GM12878 (cell line): ENCODE data around the gene SCAI. TPM values are rescaled to one million over a fixed set of nuclear protein-coding genes. Genes with fewer than 3 reads are reported as not detected.

Experiments
- ATF7 ChIP-seq: fragments of 450-650 bp; IDR thresholded peaks from 2 replicates; pipeline ENCODE4 v1.6.1; 2016; ENCODE audit warnings: low read depth, mild to moderate bottlenecking
- EGR1 ChIP-seq, 2 experiments: IDR thresholded peaks; 1 replicate in 1 of 2; 2 replicates in 1 of 2; pipeline ENCODE4 v1.6.1; 2011 to 2012; ENCODE audit warnings: low read depth in 2 of 2, low read length in 2 of 2, borderline replicate concordance in 1 of 2, mild to moderate bottlenecking in 1 of 2, moderate library complexity in 1 of 2
- HDGF ChIP-seq: fragments of 450-650 bp; IDR thresholded peaks from 2 replicates; pipeline ENCODE4 v1.6.1; 2016; ENCODE audit warnings: antibody characterized with exemption
- IKZF1 ChIP-seq: fragments of 450-650 bp; conservative IDR thresholded peaks from 2 replicates; pipeline ENCODE4 v1.6.1; 2017; ENCODE audit warnings: antibody characterized with exemption, mild to moderate bottlenecking
- MXI1 ChIP-seq: fragments of 150-350 bp; IDR thresholded peaks from 2 replicates; pipeline ENCODE4 v1.6.1; 2011; ENCODE audit warnings: low read depth, mild to moderate bottlenecking, inconsistent platforms, low read length, improper control_type of control experiment
- NBN ChIP-seq: fragments of 450-650 bp; IDR thresholded peaks from 2 replicates; pipeline ENCODE4 v1.6.1; 2016
- NRF1 ChIP-seq: conservative IDR thresholded peaks from 2 replicates; pipeline ENCODE4 v1.6.1; 2011; ENCODE audit warnings: mild to moderate bottlenecking, low read depth, low read length, improper control_type of control experiment
- POLR2A ChIP-seq: IDR thresholded peaks from 2 replicates; pipeline ENCODE4 v1.6.1; 2011; ENCODE audit warnings: low read depth, mild to moderate bottlenecking, low read length
- RAD51 ChIP-seq: fragments of 450-650 bp; IDR thresholded peaks from 2 replicates; pipeline ENCODE4 v1.6.1; 2016; ENCODE audit warnings: moderate library complexity, mild to moderate bottlenecking, inconsistent platforms
- RUNX3 ChIP-seq: IDR thresholded peaks from 2 replicates; pipeline ENCODE4 v1.6.1; 2012; ENCODE audit warnings: low read length, inconsistent platforms
- SP1 ChIP-seq: IDR thresholded peaks from one replicate; pipeline ENCODE4 v1.6.1; 2011; ENCODE audit warnings: low read depth, low read length
- SPI1 ChIP-seq: IDR thresholded peaks from 2 replicates; pipeline ENCODE4 v1.6.1; 2011; ENCODE audit warnings: low read depth, mild to moderate bottlenecking, low read length, moderate library complexity, borderline replicate concordance; ENCODE audit not compliant: insufficient read depth
- ZBTB11 ChIP-seq: fragments of 450-650 bp; formaldehyde crosslinking; IDR thresholded peaks from 2 replicates; pipeline ENCODE4 v1.5.0; 2022; ENCODE audit warnings: mild to moderate bottlenecking, missing genetic modification characterization
- ZNF217 ChIP-seq: fragments of 450-650 bp; IDR thresholded peaks from 2 replicates; pipeline ENCODE4 v1.6.1; 2017; ENCODE audit warnings: antibody characterized with exemption, mild to moderate bottlenecking
- ZNF24 ChIP-seq: fragments of 450-650 bp; IDR thresholded peaks from 2 replicates; pipeline ENCODE4 v1.6.1; 2017; ENCODE audit warnings: antibody characterized with exemption, mild to moderate bottlenecking
- polyA plus RNA-seq, 11 experiments: library from polyadenylated mRNA; depleted of rRNA in 4 of 11; unstranded in 6 of 11; stranded (reverse) in 5 of 11; fragments of >200 nt; fragmentation: Nextera tagmentation in 4 of 11; fragmentation: Illumina TruSeq in 1 of 11; extraction: Ambion mirVana in 4 of 11; extraction: Trizol in 1 of 11; gene quantifications; 1 replicate in 1 of 11; 2 replicates in 10 of 11; pipeline versions ENCODE4 v1.2.1 to v1.2.3, GENCODE V29; 2011 to 2016; ENCODE audit warnings: inconsistent platforms in 2 of 11, missing spikeins in 2 of 11, low read depth in 1 of 11
- total RNA-seq, 4 experiments: library from RNA; depleted of rRNA in 3 of 4; stranded (reverse); fragments of >200 nt in 3 of 4; fragmentation: Illumina TruSeq in 1 of 4; extraction: Trizol in 1 of 4; gene quantifications; 2 replicates each; pipeline versions ENCODE4 v1.2.1 to v1.2.3, GENCODE V29; 2013 to 2021
- TF ChIP-seq, protein P1 (sequence below): fragments of 150-350 bp; IDR thresholded peaks from 2 replicates; pipeline ENCODE4 v1.6.1; 2016; ENCODE audit warnings: low read depth, low read length
- TF ChIP-seq, protein P2 (sequence below): fragments of 450-650 bp; IDR thresholded peaks from 2 replicates; pipeline ENCODE4 v1.6.1; 2016; ENCODE audit warnings: mild to moderate bottlenecking
- TF ChIP-seq, protein P3 (sequence below): IDR thresholded peaks from 2 replicates; pipeline ENCODE4 v1.6.1; 2011; ENCODE audit warnings: borderline replicate concordance, low read depth, mild to moderate bottlenecking, moderate library complexity, mixed read lengths, low read length; ENCODE audit not compliant: insufficient read depth; ENCODE audit errors: extremely low read length

The SCAI gene
- total and polyA plus RNA-seq, 10 of the 15 experiments (the other 5 are each of a cell fraction or from before 2014, with no cell fraction given) = 0.52 to 8.8 (median 5.1) TPM

GRCh38 chr9:125126019-125126746 lies 17.1 kb downstream of the SCAI start (continued):
- TF ChIP-seq, protein P1, sequence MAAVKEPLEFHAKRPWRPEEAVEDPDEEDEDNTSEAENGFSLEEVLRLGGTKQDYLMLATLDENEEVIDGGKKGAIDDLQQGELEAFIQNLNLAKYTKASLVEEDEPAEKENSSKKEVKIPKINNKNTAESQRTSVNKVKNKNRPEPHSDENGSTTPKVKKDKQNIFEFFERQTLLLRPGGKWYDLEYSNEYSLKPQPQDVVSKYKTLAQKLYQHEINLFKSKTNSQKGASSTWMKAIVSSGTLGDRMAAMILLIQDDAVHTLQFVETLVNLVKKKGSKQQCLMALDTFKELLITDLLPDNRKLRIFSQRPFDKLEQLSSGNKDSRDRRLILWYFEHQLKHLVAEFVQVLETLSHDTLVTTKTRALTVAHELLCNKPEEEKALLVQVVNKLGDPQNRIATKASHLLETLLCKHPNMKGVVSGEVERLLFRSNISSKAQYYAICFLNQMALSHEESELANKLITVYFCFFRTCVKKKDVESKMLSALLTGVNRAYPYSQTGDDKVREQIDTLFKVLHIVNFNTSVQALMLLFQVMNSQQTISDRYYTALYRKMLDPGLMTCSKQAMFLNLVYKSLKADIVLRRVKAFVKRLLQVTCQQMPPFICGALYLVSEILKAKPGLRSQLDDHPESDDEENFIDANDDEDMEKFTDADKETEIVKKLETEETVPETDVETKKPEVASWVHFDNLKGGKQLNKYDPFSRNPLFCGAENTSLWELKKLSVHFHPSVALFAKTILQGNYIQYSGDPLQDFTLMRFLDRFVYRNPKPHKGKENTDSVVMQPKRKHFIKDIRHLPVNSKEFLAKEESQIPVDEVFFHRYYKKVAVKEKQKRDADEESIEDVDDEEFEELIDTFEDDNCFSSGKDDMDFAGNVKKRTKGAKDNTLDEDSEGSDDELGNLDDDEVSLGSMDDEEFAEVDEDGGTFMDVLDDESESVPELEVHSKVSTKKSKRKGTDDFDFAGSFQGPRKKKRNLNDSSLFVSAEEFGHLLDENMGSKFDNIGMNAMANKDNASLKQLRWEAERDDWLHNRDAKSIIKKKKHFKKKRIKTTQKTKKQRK = no peak
- TF ChIP-seq MXI1 = peak; percentile 32; the same call in 1 of the 2 replicates
- peak; percentile 16 for TF ChIP-seq SP1
- TF ChIP-seq RAD51 = peak; percentile 76
- TF ChIP-seq HDGF = peak; percentile 92; the same call in 1 of the 2 replicates
- TF ChIP-seq POLR2A = peak; percentile 55
- TF ChIP-seq SPI1 = peak; percentile 92
- TF ChIP-seq ZNF24 = no peak
- TF ChIP-seq IKZF1 = peak; percentile 36
- TF ChIP-seq EGR1 (IDR thresholded peaks at IDR 0.05; ENCODE audit: borderline replicate concordance in 1 of 2, low read depth in 2 of 2, low read length in 2 of 2) = peak in 1 of 2 experiments; percentile 47; a peak in 1 of 3 replicates
- no peak for TF ChIP-seq NRF1
- no peak for TF ChIP-seq ZNF217
- TF ChIP-seq, protein P2, sequence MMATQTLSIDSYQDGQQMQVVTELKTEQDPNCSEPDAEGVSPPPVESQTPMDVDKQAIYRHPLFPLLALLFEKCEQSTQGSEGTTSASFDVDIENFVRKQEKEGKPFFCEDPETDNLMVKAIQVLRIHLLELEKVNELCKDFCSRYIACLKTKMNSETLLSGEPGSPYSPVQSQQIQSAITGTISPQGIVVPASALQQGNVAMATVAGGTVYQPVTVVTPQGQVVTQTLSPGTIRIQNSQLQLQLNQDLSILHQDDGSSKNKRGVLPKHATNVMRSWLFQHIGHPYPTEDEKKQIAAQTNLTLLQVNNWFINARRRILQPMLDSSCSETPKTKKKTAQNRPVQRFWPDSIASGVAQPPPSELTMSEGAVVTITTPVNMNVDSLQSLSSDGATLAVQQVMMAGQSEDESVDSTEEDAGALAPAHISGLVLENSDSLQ = peak; percentile 57; the same call in 1 of the 2 replicates
- TF ChIP-seq, protein P3, sequence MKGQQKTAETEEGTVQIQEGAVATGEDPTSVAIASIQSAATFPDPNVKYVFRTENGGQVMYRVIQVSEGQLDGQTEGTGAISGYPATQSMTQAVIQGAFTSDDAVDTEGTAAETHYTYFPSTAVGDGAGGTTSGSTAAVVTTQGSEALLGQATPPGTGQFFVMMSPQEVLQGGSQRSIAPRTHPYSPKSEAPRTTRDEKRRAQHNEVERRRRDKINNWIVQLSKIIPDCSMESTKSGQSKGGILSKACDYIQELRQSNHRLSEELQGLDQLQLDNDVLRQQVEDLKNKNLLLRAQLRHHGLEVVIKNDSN = peak; percentile 55
- TF ChIP-seq RUNX3 = peak; percentile 89
- TF ChIP-seq NBN = 0 out of 2 replicates have a peak, but pooled peaks have one; percentile 46
- no peak for TF ChIP-seq ZBTB11 (CRISPR knock-in tag)
- peak; percentile 19; the same call in 1 of the 2 replicates for TF ChIP-seq ATF7
